IMR-90 (cell line): ENCODE results near the gene PDE11A. TPM values are rescaled to one million over a fixed set of nuclear protein-coding genes. Genes with fewer than 3 reads are reported as not detected.

Source experiments
- ATAC-seq: fragments of 200-7000 bp; cut with Tn5 transposase; 2 replicates; pipeline ENCODE4 v1.9.1; 2020; ENCODE audit warnings: low read depth, mild to moderate bottlenecking, moderate library complexity
- BruUV-seq: library from RNA; stranded (reverse); fragments of 400-500 nt; replicated peaks from 2 replicates; lab custom pipeline; 2021; lab: Mats Ljungman, UMichigan
- CTCF ChIA-PET: fragments of 300-600 bp; formaldehyde crosslinking; extraction: SDS; loops from one replicate; lab custom pipeline; 2021; ENCODE audit warnings: antibody characterized with exemption; lab: Yijun Ruan, JAX
- POLR2A ChIA-PET: fragments of 300-600 bp; sonication (Branson Sonifier 250); formaldehyde crosslinking; loops from one replicate; lab custom pipeline; 2022; ENCODE audit warnings: antibody characterized with exemption; ENCODE audit not compliant: unreplicated experiment; lab: Charles Lee
- DNase-seq: peaks from one replicate; pipeline ENCODE4 v3.0.0; 2013
- H2AFZ ChIP-seq: replicated peaks from 2 replicates; pipeline ENCODE3; 2013; ENCODE audit warnings: low read length, mild to moderate bottlenecking; ENCODE audit not compliant: poor library complexity
- H2AK5ac ChIP-seq: 2 replicates; pipeline ENCODE4 v1.6.1; 2013; ENCODE audit warnings: low read depth, low read length, inconsistent platforms
- H2AK9ac ChIP-seq: replicated peaks from 2 replicates; pipeline ENCODE3; 2013; ENCODE audit warnings: mild to moderate bottlenecking, low read depth, low read length, moderate library complexity; ENCODE audit not compliant: poor library complexity
- H2BK120ac ChIP-seq: 2 replicates; pipeline ENCODE4 v1.6.1; 2013; ENCODE audit warnings: low read depth, low read length, inconsistent platforms
- H2BK15ac ChIP-seq: 3 replicates; pipeline ENCODE4 v1.6.1; 2013; ENCODE audit warnings: low read depth, low read length, inconsistent platforms
- H2BK20ac ChIP-seq: 2 replicates; pipeline ENCODE4 v1.6.1; 2013; ENCODE audit warnings: low read depth, mild to moderate bottlenecking, inconsistent platforms, low read length, moderate library complexity
- H2BK5ac ChIP-seq: 2 replicates; pipeline ENCODE4 v1.6.1; 2013; ENCODE audit warnings: mild to moderate bottlenecking, low read depth, low read length, inconsistent platforms; ENCODE audit not compliant: poor library complexity, severe bottlenecking
- H3K14ac ChIP-seq: replicated peaks from 2 replicates; pipeline ENCODE4 v1.6.1; 2013; ENCODE audit warnings: low read depth, low read length, inconsistent platforms
- H3K18ac ChIP-seq: 2 replicates; pipeline ENCODE4 v1.6.1; 2013; ENCODE audit warnings: low read depth, low read length, control low read depth
- H3K23ac ChIP-seq: 2 replicates; pipeline ENCODE4 v1.6.1; 2013; ENCODE audit warnings: low read depth, low read length, inconsistent platforms
- H3K27ac ChIP-seq: 2 replicates; pipeline ENCODE4 v1.5.1; 2013; ENCODE audit warnings: mild to moderate bottlenecking, control low read depth, low read length; ENCODE audit not compliant: insufficient read depth
- H3K27me3 ChIP-seq: 2 replicates; pipeline ENCODE4 v1.6.1; 2013; ENCODE audit warnings: low read length; ENCODE audit not compliant: control insufficient read depth, insufficient read depth
- H3K36me3 ChIP-seq: 2 replicates; pipeline ENCODE4 v1.6.1; 2013; ENCODE audit warnings: low read length, mixed read lengths; ENCODE audit not compliant: control insufficient read depth, insufficient read depth
- H3K4ac ChIP-seq: 2 replicates; pipeline ENCODE4 v1.6.1; 2013; ENCODE audit warnings: low read depth, low read length, inconsistent platforms
- H3K4me1 ChIP-seq: 2 replicates; pipeline ENCODE4 v1.6.1; 2013; ENCODE audit warnings: low read length, mixed read lengths; ENCODE audit not compliant: control insufficient read depth, insufficient read depth
- H3K4me2 ChIP-seq: 2 replicates; pipeline ENCODE4 v1.6.1; 2013; ENCODE audit warnings: low read depth, mild to moderate bottlenecking, control low read depth, low read length, moderate library complexity
- H3K4me3 ChIP-seq: 2 replicates; pipeline ENCODE4 v1.5.1; 2013; ENCODE audit warnings: low read depth, mild to moderate bottlenecking, control low read depth, low read length, moderate library complexity; ENCODE audit not compliant: insufficient read depth
- H3K56ac ChIP-seq: 2 replicates; pipeline ENCODE4 v1.6.1; 2013; ENCODE audit warnings: low read length, inconsistent platforms; ENCODE audit not compliant: insufficient read depth; ENCODE audit errors: extremely low read depth
- H3K79me1 ChIP-seq, 2 experiments: 2 replicates each; pipeline ENCODE4 v1.6.1; 2013; ENCODE audit warnings: low read length in 2 of 2, inconsistent platforms in 1 of 2, low read depth in 1 of 2
- H3K9ac ChIP-seq: 2 replicates; pipeline ENCODE4 v1.6.1; 2013; ENCODE audit warnings: low read depth, low read length, control low read depth
- H3K9me1 ChIP-seq: 2 replicates; pipeline ENCODE4 v1.6.1; 2013; ENCODE audit warnings: low read length, inconsistent platforms; ENCODE audit not compliant: insufficient read depth
- H3K9me3 ChIP-seq: 2 replicates; pipeline ENCODE4 v1.6.1; 2013; ENCODE audit warnings: low read length; ENCODE audit not compliant: control insufficient read depth, insufficient read depth
- H4K20me1 ChIP-seq: 2 replicates; pipeline ENCODE4 v1.6.1; 2013; ENCODE audit warnings: low read length, inconsistent platforms; ENCODE audit not compliant: insufficient read depth
- H4K5ac ChIP-seq: 2 replicates; pipeline ENCODE4 v1.6.1; 2013; ENCODE audit warnings: mild to moderate bottlenecking, low read depth, low read length, control low read depth
- H4K8ac ChIP-seq, 2 experiments: 2 replicates each; pipeline ENCODE4 v1.6.1; 2013; ENCODE audit warnings: low read depth in 2 of 2, low read length in 2 of 2, control low read depth in 1 of 2, inconsistent platforms in 1 of 2
- H4K91ac ChIP-seq: 2 replicates; pipeline ENCODE4 v1.6.1; 2013; ENCODE audit warnings: low read depth, low read length, inconsistent platforms; ENCODE audit not compliant: insufficient read depth
- BHLHE40 ChIP-seq: fragments of 150-350 bp; IDR thresholded peaks from 2 replicates; pipeline ENCODE4 v1.6.1; 2016; ENCODE audit warnings: mild to moderate bottlenecking, low read depth, low read length
- CEBPB ChIP-seq: IDR thresholded peaks from 2 replicates; pipeline ENCODE4 v1.6.1; 2012; ENCODE audit warnings: low read depth, low read length, improper control_type of control experiment
- CHD1 ChIP-seq: IDR thresholded peaks from 2 replicates; pipeline ENCODE4 v1.6.1; 2012; ENCODE audit warnings: low read depth, low read length, improper control_type of control experiment
- CTCF ChIP-seq: conservative IDR thresholded peaks from 2 replicates; pipeline ENCODE4 v1.5.1; 2012; ENCODE audit warnings: mild to moderate bottlenecking, low read depth, low read length, improper control_type of control experiment
- ELK1 ChIP-seq: fragments of 150-350 bp; IDR thresholded peaks from 2 replicates; pipeline ENCODE4 v1.6.1; 2016; ENCODE audit warnings: low read depth, mild to moderate bottlenecking, low read length, moderate library complexity, borderline replicate concordance
- FOS ChIP-seq: fragments of 150-350 bp; IDR thresholded peaks from 2 replicates; pipeline ENCODE4 v1.6.1; 2016; ENCODE audit warnings: low read depth, low read length
- MAFK ChIP-seq: IDR thresholded peaks from 2 replicates; pipeline ENCODE4 v1.6.1; 2012; ENCODE audit warnings: low read depth, low read length, improper control_type of control experiment
- MAZ ChIP-seq: IDR thresholded peaks from 2 replicates; pipeline ENCODE4 v1.6.1; 2012; ENCODE audit warnings: low read depth, mild to moderate bottlenecking, low read length, improper control_type of control experiment, moderate library complexity, borderline replicate concordance
- MXI1 ChIP-seq: IDR thresholded peaks from 2 replicates; pipeline ENCODE4 v1.6.1; 2012; ENCODE audit warnings: low read depth, mild to moderate bottlenecking, low read length, moderate library complexity, borderline replicate concordance
- NFE2L2 ChIP-seq: fragments of 150-350 bp; IDR thresholded peaks from 2 replicates; pipeline ENCODE4 v1.6.1; 2016; ENCODE audit warnings: low read depth, mild to moderate bottlenecking, low read length
- POLR2A ChIP-seq: IDR thresholded peaks from 2 replicates; pipeline ENCODE4 v1.6.1; 2012; ENCODE audit warnings: mild to moderate bottlenecking, low read depth, low read length
- RAD21 ChIP-seq: IDR thresholded peaks from 2 replicates; pipeline ENCODE4 v1.6.1; 2012; ENCODE audit warnings: low read length, improper control_type of control experiment
- RCOR1 ChIP-seq: IDR thresholded peaks from 2 replicates; pipeline ENCODE4 v1.6.1; 2012; ENCODE audit warnings: mild to moderate bottlenecking, low read length, improper control_type of control experiment; ENCODE audit not compliant: insufficient replicate concordance
- RFX5 ChIP-seq: IDR thresholded peaks from 2 replicates; pipeline ENCODE4 v1.8.0; 2012; ENCODE audit warnings: low read depth, mild to moderate bottlenecking, low read length, moderate library complexity
- SMC3 ChIP-seq: fragments of 150-350 bp; IDR thresholded peaks from 2 replicates; pipeline ENCODE4 v1.6.1; 2016; ENCODE audit warnings: low read depth, mild to moderate bottlenecking, antibody characterized with exemption, low read length, moderate library complexity
- USF2 ChIP-seq: fragments of 150-350 bp; IDR thresholded peaks from 2 replicates; pipeline ENCODE4 v1.6.1; 2017; ENCODE audit warnings: mild to moderate bottlenecking, antibody characterized with exemption, low read length, low read depth
- WGBS, 2 experiments: methylation state at CpG; one replicate each; pipeline versions ENCODE4 v1.1.5 to v1.1.7; 2013; ENCODE audit warnings: missing lambda C conversion rate in 2 of 2; ENCODE audit not compliant: insufficient read length in 1 of 2; ENCODE audit errors: extremely low coverage in 2 of 2; 5-methylcytosine and 5-hydroxymethylcytosine counted together
- dilution Hi-C: fragments of 300-500 bp; cut with HindIII; formaldehyde crosslinking; loops from one replicate; pipeline ENCODE4 v1.14.3; 2018; ENCODE audit warnings: low sequenced_read_pairs; ENCODE audit not compliant: unreplicated experiment
- in situ Hi-C: fragments of 300-500 bp; cut with MboI; formaldehyde crosslinking; loops from 3 replicates; pipeline ENCODE4 v1.14.3; 2019; ENCODE audit warnings: low sequenced_read_pairs, inconsistent platforms, mixed read lengths
- intact Hi-C: fragments of 100-400 bp; cut with micrococcal nuclease; formaldehyde crosslinking; loops from 2 replicates; pipeline ENCODE4 v1.10.0; 2022
- polyA plus RNA-seq, 3 experiments: library from polyadenylated mRNA; depleted of rRNA; stranded (reverse); fragments of >200 nt; gene quantifications; 2 replicates each; pipeline ENCODE4 v1.2.3, GENCODE V29; 2012; ENCODE audit warnings: low replicate concordance in 1 of 3
- total RNA-seq: library from RNA; depleted of rRNA; stranded (reverse); fragments of >200 nt; gene quantifications from 2 replicates; pipeline ENCODE4 v1.2.3, GENCODE V29; 2012

PDE11A gene
- total and polyA plus RNA-seq, 2 of the 4 experiments (the other 2 are of a cell fraction), result 0.21 to 0.72 TPM

- H3K9me1 ChIP-seq, result no peaks in the 10 kb centered on the region
- H2BK20ac ChIP-seq, result no peak overlapping the region
- ChIA-PET CTCF (interaction anchor here (0.8 kb wide), 1 partner anchor 83 kb away, joined by 4 read pairs; no protein-coding TSS in a partner anchor), POLR2A (no interaction called here)
- no peaks in the 10 kb centered on the region for H4K20me1 ChIP-seq
- H3K23ac ChIP-seq, result no peak overlapping the region
- no peak overlapping the region for H4K91ac ChIP-seq
- no peak overlapping the region for H2AK9ac ChIP-seq
- no peak overlapping the region for H3K18ac ChIP-seq
- no TSS peak for BruUV-seq
- H3K4me2 ChIP-seq, result no peak overlapping the region
- no peak overlapping the region for H2BK5ac ChIP-seq
- no peak overlapping the region for H2AK5ac ChIP-seq
- dilution Hi-C loops (no loop called here), intact Hi-C loops (loop anchor here (5.0 to 10.0 kb wide), 3 partner anchors 119 to 338 kb away; partner anchors contain the start of gene NFE2L2), in situ Hi-C loops (loop anchor here (10.0 kb wide), 3 partner anchors 108 to 438 kb away; no protein-coding TSS in a partner anchor)
- H3K4ac ChIP-seq, result no peak overlapping the region
- no peak for ATAC-seq
- H4K8ac ChIP-seq, result no peak overlapping the region
- H3K9me3 ChIP-seq, result no peaks in the 10 kb centered on the region
- DNase-seq, result no peak
- no peak overlapping the region for H3K4me3 ChIP-seq
- H3K27me3 ChIP-seq, result peaks cover 10% of the 10 kb centered on the region
- TF ChIP-seq FOS (no peak), CHD1 (no peak), POLR2A (no peak), BHLHE40 (no peak), MAZ (no peak), CEBPB (no peak), CTCF (no peak), MAFK (no peak), ELK1 (no peak), RFX5 (no peak), MXI1 (no peak), NFE2L2 (no peak), RCOR1 (no peak), RAD21 (no peak), SMC3 (no peak), USF2 (no peak)
- no peak overlapping the region for H2BK15ac ChIP-seq
- no peaks in the 10 kb centered on the region for H3K79me1 ChIP-seq
- no CpG with 5 or more reads among the region's 5 CpGs for WGBS, 2 experiments
- H4K5ac ChIP-seq, result no peak overlapping the region
- H3K14ac ChIP-seq, result no peak overlapping the region
- H3K56ac ChIP-seq, result no peak overlapping the region
- no peak overlapping the region for H3K9ac ChIP-seq
- H3K4me1 ChIP-seq, result peaks cover 2% of the 10 kb centered on the region
- H2BK120ac ChIP-seq, result no peak overlapping the region
- H3K36me3 ChIP-seq, result no peaks in the 10 kb centered on the region
- no peak overlapping the region for H3K27ac ChIP-seq
- H2AFZ ChIP-seq, result no peak overlapping the region
Observed at GRCh38 chr2:177603181-177603580, 469.4 kb downstream of the PDE11A start.
